WTC11 (cell line): ENCODE measurements around the gene ORC3. TPM values are rescaled to one million over a fixed set of nuclear protein-coding genes. Genes with fewer than 3 reads are reported as not detected.

Source experiments
- ATAC-seq: fragments of 200-7000 bp; cut with Tn5 transposase; 2 replicates; pipeline ENCODE4 v1.10.0; 2021; ENCODE audit warnings: mild to moderate bottlenecking, moderate library complexity
- CTCF ChIA-PET: fragments of 300-600 bp; sonication (Branson Sonifier 250); formaldehyde crosslinking; loops from one replicate; lab custom pipeline; 2021; ENCODE audit warnings: antibody characterized with exemption; lab: Charles Lee
- POLR2A ChIA-PET: fragments of 350-600 bp; sonication (Branson Sonifier 250); formaldehyde crosslinking; loops from one replicate; lab custom pipeline; 2021; ENCODE audit warnings: antibody characterized with exemption; lab: Charles Lee
- DNase-seq: peaks from one replicate; pipeline ENCODE4 v3.0.0; 2021; ENCODE audit warnings: low spot score
- H3K27ac Mint-ChIP-seq: 2 replicates; pipeline ENCODE4 v1.8.0; 2021; ENCODE audit warnings: mixed read lengths
- H3K27me3 Mint-ChIP-seq: 2 replicates; pipeline ENCODE4 v1.8.0; 2021; ENCODE audit warnings: low read depth, mild to moderate bottlenecking, moderate library complexity, mixed read lengths
- H3K36me3 Mint-ChIP-seq: 2 replicates; pipeline ENCODE4 v1.8.0; 2021; ENCODE audit warnings: mixed read lengths
- H3K4me1 Mint-ChIP-seq: 2 replicates; pipeline ENCODE4 v1.8.0; 2022; ENCODE audit warnings: mixed read lengths
- H3K4me3 Mint-ChIP-seq: 2 replicates; pipeline ENCODE4 v1.8.0; 2021; ENCODE audit warnings: mild to moderate bottlenecking, moderate library complexity, mixed read lengths
- H3K9me3 Mint-ChIP-seq: 2 replicates; pipeline ENCODE4 v1.8.0; 2021; ENCODE audit warnings: mixed read lengths
- ATF6 ChIP-seq: sonication (generic); formaldehyde crosslinking; IDR thresholded peaks from 2 replicates; pipeline ENCODE4 v1.8.1; 2023; ENCODE audit warnings: mild to moderate bottlenecking, missing genetic modification reagents
- E2F1 ChIP-seq: sonication (generic); formaldehyde crosslinking; IDR thresholded peaks from 2 replicates; pipeline ENCODE4 v1.8.0; 2022; ENCODE audit warnings: mild to moderate bottlenecking, missing genetic modification reagents
- FOXP1 ChIP-seq: sonication (generic); formaldehyde crosslinking; IDR thresholded peaks from 2 replicates; pipeline ENCODE4 v1.8.0; 2022; ENCODE audit warnings: missing genetic modification reagents, mild to moderate bottlenecking, moderate library complexity, borderline replicate concordance
- GTF2I ChIP-seq: fragments of 250-450 bp; sonication (Bioruptor Pico); conservative IDR thresholded peaks from 2 replicates; pipeline ENCODE4 v1.4.0; 2021; ENCODE audit warnings: mild to moderate bottlenecking
- OVOL2 ChIP-seq: fragments of 250-450 bp; sonication (Bioruptor Pico); IDR thresholded peaks from 2 replicates; pipeline ENCODE4 v1.9.0; 2021; ENCODE audit warnings: mild to moderate bottlenecking, borderline replicate concordance
- STAT6 ChIP-seq: sonication (generic); formaldehyde crosslinking; conservative IDR thresholded peaks from 2 replicates; pipeline ENCODE4 v1.8.1; 2023; ENCODE audit warnings: mild to moderate bottlenecking, low read depth, missing genetic modification reagents, moderate library complexity
- ZNF281 ChIP-seq: sonication (generic); formaldehyde crosslinking; IDR thresholded peaks from 2 replicates; pipeline ENCODE4 v1.8.0; 2023; ENCODE audit warnings: mild to moderate bottlenecking, missing genetic modification reagents
- ZNF317 ChIP-seq: sonication (generic); formaldehyde crosslinking; IDR thresholded peaks from 2 replicates; pipeline ENCODE4 v1.8.1; 2023; ENCODE audit warnings: low read depth, mild to moderate bottlenecking, moderate library complexity, missing genetic modification reagents, borderline replicate concordance
- ZNF423 ChIP-seq: fragments of 250-450 bp; sonication (Bioruptor Pico); IDR thresholded peaks from 2 replicates; pipeline ENCODE4 v2.1.2; 2022; ENCODE audit warnings: mild to moderate bottlenecking, moderate library complexity
- total RNA-seq: library from RNA; stranded (reverse); gene quantifications from 3 replicates; pipeline ENCODE4 v1.2.3, GENCODE V29; 2021
- TF ChIP-seq, protein P1 (sequence below): sonication (generic); formaldehyde crosslinking; conservative IDR thresholded peaks from 2 replicates; pipeline ENCODE4 v1.8.1; 2022; ENCODE audit warnings: mild to moderate bottlenecking, missing genetic modification reagents
- TF ChIP-seq, protein P2 (sequence below): fragments of 250-450 bp; sonication (Bioruptor Pico); IDR thresholded peaks from 2 replicates; pipeline ENCODE4 v1.9.0; 2021; ENCODE audit warnings: mild to moderate bottlenecking
- TF ChIP-seq, protein P3 (sequence below): fragments of 250-450 bp; sonication (Bioruptor Pico); IDR thresholded peaks from 2 replicates; pipeline ENCODE4 v1.9.0; 2021; ENCODE audit warnings: mild to moderate bottlenecking, borderline replicate concordance

The ORC3 gene
- total RNA-seq, 1 experiment from 2014 or later: 50.7 TPM

GRCh38 chr6:87572021-87572420, 17.9 kb upstream of the ORC3 start (continued):
- TF ChIP-seq, protein P1, sequence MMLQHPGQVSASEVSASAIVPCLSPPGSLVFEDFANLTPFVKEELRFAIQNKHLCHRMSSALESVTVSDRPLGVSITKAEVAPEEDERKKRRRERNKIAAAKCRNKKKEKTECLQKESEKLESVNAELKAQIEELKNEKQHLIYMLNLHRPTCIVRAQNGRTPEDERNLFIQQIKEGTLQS: no peak
- TF ChIP-seq ATF6 (no peak), GTF2I (no peak), ZNF281 (CRISPR knock-in tag) (no peak)
- TF ChIP-seq, protein P2, sequence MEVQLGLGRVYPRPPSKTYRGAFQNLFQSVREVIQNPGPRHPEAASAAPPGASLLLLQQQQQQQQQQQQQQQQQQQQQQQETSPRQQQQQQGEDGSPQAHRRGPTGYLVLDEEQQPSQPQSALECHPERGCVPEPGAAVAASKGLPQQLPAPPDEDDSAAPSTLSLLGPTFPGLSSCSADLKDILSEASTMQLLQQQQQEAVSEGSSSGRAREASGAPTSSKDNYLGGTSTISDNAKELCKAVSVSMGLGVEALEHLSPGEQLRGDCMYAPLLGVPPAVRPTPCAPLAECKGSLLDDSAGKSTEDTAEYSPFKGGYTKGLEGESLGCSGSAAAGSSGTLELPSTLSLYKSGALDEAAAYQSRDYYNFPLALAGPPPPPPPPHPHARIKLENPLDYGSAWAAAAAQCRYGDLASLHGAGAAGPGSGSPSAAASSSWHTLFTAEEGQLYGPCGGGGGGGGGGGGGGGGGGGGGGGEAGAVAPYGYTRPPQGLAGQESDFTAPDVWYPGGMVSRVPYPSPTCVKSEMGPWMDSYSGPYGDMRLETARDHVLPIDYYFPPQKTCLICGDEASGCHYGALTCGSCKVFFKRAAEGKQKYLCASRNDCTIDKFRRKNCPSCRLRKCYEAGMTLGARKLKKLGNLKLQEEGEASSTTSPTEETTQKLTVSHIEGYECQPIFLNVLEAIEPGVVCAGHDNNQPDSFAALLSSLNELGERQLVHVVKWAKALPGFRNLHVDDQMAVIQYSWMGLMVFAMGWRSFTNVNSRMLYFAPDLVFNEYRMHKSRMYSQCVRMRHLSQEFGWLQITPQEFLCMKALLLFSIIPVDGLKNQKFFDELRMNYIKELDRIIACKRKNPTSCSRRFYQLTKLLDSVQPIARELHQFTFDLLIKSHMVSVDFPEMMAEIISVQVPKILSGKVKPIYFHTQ (CRISPR knock-in tag): no peak
- TF ChIP-seq, protein P3, sequence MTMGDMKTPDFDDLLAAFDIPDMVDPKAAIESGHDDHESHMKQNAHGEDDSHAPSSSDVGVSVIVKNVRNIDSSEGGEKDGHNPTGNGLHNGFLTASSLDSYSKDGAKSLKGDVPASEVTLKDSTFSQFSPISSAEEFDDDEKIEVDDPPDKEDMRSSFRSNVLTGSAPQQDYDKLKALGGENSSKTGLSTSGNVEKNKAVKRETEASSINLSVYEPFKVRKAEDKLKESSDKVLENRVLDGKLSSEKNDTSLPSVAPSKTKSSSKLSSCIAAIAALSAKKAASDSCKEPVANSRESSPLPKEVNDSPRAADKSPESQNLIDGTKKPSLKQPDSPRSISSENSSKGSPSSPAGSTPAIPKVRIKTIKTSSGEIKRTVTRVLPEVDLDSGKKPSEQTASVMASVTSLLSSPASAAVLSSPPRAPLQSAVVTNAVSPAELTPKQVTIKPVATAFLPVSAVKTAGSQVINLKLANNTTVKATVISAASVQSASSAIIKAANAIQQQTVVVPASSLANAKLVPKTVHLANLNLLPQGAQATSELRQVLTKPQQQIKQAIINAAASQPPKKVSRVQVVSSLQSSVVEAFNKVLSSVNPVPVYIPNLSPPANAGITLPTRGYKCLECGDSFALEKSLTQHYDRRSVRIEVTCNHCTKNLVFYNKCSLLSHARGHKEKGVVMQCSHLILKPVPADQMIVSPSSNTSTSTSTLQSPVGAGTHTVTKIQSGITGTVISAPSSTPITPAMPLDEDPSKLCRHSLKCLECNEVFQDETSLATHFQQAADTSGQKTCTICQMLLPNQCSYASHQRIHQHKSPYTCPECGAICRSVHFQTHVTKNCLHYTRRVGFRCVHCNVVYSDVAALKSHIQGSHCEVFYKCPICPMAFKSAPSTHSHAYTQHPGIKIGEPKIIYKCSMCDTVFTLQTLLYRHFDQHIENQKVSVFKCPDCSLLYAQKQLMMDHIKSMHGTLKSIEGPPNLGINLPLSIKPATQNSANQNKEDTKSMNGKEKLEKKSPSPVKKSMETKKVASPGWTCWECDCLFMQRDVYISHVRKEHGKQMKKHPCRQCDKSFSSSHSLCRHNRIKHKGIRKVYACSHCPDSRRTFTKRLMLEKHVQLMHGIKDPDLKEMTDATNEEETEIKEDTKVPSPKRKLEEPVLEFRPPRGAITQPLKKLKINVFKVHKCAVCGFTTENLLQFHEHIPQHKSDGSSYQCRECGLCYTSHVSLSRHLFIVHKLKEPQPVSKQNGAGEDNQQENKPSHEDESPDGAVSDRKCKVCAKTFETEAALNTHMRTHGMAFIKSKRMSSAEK: no peak
- TF ChIP-seq, all 79 proteins: peak for 0

GRCh38 chr6:87572883-87573282, 17.1 kb upstream of the ORC3 start:
- H3K27me3 Mint-ChIP-seq: no peaks in the 10 kb centered on the region
- DNase-seq (no peak), ATAC-seq (no peak)
- ChIA-PET POLR2A (no interaction called here), CTCF (no interaction called here)
- peaks cover 3% of the 10 kb centered on the region for H3K36me3 Mint-ChIP-seq
- H3K4me1 Mint-ChIP-seq: peaks cover 36% of the 10 kb centered on the region
- no peaks in the 10 kb centered on the region for H3K9me3 Mint-ChIP-seq
- no peak overlapping the region for H3K4me3 Mint-ChIP-seq
- H3K27ac Mint-ChIP-seq: peak overlapping the region; percentile 50
- TF ChIP-seq ZNF317 (CRISPR knock-in tag) (no peak), OVOL2 (CRISPR knock-in tag) (no peak), ZNF281 (CRISPR knock-in tag) (no peak), ZNF423 (no peak), STAT6 (CRISPR knock-in tag) (no peak), FOXP1 (CRISPR knock-in tag) (no peak), E2F1 (CRISPR knock-in tag) (no peak)
- TF ChIP-seq, protein P2 (CRISPR knock-in tag): no peak
